B cell (primary cell): ENCODE results near the gene DGKA.

Experiments
- EZH2 ChIP-seq: IDR thresholded peaks from 2 replicates; pipeline ENCODE4 v1.6.1; 2012; ENCODE audit warnings: borderline replicate concordance, low read depth, mild to moderate bottlenecking, moderate library complexity, low read length; ENCODE audit not compliant: insufficient read depth, poor library complexity, severe bottlenecking
- TF ChIP-seq, protein P1 (sequence below): fragments of 200-600 bp; IDR thresholded peaks from one replicate; pipeline ENCODE4 v1.8.0; 2022; ENCODE audit warnings: antibody characterized with exemption, mild to moderate bottlenecking

DNA sequence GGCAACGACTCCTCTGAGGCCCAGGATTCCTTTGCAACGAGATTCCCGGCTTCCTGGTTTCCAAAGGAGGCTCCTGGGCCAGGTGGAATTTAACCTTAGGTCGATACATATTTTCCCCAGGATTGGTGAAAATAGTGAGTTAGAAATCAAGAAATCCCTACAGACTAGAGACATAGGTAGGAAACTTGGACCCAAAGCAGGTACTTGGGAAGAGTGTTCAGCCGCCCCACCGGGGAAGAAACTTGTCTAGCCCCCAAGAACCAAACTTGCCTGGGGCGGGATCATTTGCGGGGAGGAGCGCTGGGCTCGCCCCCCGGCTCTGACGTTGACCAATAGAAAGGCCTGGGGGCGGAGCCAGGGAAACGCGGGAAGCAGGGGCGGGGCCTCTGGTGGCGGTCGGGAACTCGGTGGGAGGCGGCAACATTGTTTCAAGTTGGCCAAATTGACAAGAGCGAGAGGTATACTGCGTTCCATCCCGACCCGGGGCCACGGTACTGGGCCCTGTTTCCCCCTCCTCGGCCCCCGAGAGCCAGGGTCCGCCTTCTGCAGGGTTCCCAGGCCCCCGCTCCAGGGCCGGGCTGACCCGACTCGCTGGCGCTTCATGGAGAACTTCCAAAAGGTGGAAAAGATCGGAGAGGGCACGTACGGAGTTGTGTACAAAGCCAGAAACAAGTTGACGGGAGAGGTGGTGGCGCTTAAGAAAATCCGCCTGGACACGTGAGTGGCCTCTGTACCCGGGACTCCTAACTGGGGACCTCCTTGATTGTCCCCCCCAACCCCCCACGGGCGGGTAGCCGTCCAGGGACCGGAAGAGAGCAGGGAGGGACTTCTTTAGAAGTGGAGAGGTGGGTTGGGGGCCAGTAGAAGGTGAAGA is 35.7 kb downstream of the DGKA start, which contains the start of gene CDK2:
- TF ChIP-seq, protein P1, sequence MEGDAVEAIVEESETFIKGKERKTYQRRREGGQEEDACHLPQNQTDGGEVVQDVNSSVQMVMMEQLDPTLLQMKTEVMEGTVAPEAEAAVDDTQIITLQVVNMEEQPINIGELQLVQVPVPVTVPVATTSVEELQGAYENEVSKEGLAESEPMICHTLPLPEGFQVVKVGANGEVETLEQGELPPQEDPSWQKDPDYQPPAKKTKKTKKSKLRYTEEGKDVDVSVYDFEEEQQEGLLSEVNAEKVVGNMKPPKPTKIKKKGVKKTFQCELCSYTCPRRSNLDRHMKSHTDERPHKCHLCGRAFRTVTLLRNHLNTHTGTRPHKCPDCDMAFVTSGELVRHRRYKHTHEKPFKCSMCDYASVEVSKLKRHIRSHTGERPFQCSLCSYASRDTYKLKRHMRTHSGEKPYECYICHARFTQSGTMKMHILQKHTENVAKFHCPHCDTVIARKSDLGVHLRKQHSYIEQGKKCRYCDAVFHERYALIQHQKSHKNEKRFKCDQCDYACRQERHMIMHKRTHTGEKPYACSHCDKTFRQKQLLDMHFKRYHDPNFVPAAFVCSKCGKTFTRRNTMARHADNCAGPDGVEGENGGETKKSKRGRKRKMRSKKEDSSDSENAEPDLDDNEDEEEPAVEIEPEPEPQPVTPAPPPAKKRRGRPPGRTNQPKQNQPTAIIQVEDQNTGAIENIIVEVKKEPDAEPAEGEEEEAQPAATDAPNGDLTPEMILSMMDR: no peak
- no peak for TF ChIP-seq EZH2
